Stimulated activated CD4-positive, alpha-beta T cell treated with anti-CD3 and anti-CD28 coated beads, Interleukin-15, amount 100 ng/mL, for 1 hour (primary cell): Measurements from ENCODE around the gene THBS1.

ENCODE experiments used
- DNase-seq, 2 donors: peaks; one replicate each; pipeline ENCODE4 v3.0.0-alpha.2; 2020; ENCODE audit warnings: low read depth in 1 of 2, low spot score in 1 of 2

THBS1 gene

GRCh38 chr15:39602143-39602542 is 21.3 kb downstream of the THBS1 start:
- no peak for DNase-seq

DNA sequence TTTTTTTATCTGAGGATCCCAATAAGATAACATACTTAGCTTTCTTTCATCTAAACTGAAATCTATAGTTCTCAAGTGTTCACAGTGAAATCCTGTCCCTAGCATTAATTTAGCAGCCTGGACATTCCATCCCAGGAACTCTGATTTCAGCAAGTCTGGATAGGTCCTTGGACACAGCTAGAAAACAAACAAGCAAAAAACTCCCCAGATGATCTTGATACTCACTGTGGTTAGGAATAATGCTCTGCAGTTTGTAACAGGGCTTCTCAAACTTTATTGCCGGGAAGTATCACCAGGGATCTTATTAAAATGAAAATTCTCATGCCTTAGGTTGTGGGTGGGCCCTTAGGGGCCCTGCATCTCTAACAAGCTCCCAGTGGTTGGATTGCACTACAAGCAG is 24.3 kb downstream of the THBS1 start:
- no peak for DNase-seq

DNA sequence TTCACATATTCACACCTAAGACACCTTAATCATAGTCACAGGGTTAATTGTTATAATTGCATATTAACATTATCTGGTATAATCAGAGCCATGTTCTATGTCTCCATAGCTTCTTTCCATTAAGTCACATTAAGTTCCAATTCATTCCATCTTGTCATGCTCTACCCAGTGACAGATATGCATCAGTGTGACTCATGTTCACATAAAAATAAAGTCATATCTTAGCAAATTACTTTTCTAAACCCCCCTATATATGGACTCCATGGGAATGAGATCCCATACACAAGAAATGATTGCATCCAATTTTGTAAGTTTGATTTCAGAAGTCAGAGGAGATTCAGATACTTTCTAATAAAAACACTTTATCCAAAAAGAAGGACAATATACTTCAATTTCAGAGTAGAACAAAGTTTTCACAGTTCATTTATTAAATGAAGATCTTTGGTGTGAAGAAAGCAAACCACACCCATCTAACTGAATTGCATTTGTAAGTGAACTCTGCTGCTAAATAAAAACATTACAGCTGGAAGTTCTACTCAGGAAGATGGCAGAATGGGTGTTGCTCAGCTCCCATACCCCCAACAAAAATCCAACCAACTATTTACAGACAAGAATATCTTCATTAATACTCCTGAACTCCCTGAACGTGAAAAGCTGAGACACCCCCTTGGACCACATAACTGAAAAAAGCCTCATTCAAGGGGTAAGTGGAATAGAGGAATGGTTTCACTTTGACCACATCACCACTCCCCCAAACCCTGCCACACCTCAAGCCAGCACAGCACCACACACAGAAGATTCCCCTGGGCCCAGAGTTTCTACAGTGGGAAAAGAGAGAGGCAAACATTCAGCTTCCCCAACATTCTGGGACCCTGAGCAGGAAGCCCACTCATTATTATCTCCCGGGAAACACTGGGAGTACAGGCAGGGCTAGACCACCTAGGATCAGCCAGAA is 27.6 kb downstream of the THBS1 start:
- no peak for DNase-seq

DNA sequence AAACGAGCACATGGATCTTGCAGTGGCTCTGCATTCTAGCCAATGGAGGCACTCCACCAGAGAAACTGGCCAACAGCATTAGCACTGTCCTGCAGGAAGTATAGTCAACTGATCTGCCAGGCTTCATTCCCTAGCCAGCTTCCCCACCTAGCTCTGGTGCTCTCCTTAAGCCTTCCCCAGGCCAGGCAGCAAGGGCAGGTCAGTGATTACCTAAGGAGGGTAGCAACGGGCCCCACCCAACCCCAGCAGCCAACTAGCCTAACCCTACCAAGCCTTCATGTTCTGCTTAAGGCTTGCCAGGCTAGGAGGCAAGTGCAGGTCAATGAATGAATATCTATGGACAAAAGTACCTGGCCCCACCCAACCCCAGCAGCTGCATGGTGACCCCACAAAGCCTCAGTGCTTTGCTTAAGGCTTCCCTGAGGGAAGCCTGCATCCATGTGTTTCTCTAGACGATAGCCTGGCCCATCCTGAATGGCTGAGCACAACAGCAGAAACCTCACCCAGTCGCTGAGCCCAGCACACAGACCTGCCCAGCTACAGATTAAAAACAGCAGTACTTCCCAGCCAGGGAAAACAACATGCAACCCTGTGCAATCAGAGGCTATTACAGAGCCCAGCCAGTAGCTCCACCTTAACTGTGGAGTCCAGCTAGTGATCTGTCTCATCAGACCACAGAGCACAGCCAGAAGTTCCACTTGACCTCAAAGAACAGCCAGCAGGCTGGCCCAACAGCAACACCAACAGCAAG is 28.5 kb downstream of the THBS1 start:
- DNase-seq, result no peak

- DNase-seq, result no peak
Measured at GRCh38 chr15:39610665-39611064, 29.8 kb downstream of the THBS1 start.

DNA sequence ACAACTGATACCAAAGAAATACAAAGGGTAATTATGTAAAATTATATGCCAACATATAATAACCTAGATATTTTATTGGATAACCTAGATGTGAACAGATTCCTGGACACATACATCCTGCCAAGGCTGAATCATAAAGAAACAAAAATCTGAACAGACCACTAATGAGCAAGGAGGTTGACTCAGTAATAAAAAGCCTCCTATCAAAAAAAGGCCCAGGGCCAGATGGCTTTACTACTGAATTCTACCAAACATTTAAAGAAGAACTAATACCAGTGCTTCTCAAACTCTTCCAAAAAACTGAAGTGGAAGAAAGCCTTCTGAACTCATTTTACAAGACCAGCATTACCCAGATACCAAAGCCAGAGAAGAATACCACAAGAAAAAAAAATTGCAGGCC is 32.4 kb downstream of the THBS1 start:
- DNase-seq, result no peak

DNA sequence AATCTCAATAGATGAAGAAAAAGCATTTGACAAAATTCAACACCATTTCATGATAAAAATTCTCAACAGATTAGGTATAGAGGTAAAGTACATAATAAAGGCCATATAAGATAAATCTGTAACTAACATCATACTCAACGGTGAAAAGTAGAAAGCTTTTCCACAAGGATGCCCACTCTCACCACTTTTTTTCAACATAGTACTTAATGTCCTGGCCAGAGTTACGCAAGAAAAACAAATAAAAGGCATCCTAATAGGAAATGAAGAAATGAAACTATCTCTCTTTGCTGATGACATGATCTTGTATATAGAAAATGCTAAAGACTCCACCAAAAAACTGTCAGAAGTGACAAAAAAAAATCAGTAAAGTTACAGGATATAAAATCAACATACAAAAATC is 33.0 kb downstream of the THBS1 start:
- DNase-seq, result no peak

GRCh38 chr15:39616731-39617455 is 36.0 kb downstream of the THBS1 start:
- DNase-seq, result no peak

DNA sequence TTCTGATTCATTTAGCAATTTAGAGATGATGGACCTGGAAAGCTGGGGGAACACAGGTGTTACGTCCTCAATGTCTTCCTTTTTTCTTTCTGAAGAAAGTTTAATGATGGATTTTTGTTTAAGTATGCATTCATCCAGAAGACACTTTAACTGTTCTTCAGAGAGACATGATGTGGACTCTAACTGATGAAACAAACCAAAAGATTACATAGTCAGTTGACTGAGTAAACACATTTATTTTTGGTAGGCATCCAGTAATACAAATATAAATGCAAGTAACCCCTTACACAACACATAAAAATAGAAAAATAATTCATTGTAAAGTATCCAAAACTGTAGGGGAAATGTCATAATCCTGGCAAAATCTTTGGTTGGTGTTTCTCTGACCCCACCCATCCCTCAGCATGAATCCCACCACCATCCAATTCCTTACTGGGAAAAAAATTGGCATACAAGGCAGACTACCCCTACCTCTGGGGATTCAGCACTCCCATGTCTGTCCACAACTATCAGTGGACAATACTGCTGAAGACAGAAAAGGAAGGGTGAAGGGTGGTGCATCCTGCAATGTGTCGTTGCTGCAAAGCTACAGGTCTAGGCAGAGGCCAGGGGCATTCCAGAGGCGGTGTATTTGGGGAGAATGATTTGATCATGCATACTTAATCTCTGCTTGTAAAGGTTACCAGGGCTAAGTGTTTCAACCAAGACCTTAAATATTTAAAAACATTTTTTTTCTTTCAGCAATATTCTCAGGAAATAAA is 37.4 kb downstream of the THBS1 start:
- no peak for DNase-seq

- no peak for DNase-seq
Measured at GRCh38 chr15:39621210-39621609, 40.3 kb downstream of the THBS1 start.

- DNase-seq, result no peak
Measured at GRCh38 chr15:39621976-39622375, 41.1 kb downstream of the THBS1 start.

DNA sequence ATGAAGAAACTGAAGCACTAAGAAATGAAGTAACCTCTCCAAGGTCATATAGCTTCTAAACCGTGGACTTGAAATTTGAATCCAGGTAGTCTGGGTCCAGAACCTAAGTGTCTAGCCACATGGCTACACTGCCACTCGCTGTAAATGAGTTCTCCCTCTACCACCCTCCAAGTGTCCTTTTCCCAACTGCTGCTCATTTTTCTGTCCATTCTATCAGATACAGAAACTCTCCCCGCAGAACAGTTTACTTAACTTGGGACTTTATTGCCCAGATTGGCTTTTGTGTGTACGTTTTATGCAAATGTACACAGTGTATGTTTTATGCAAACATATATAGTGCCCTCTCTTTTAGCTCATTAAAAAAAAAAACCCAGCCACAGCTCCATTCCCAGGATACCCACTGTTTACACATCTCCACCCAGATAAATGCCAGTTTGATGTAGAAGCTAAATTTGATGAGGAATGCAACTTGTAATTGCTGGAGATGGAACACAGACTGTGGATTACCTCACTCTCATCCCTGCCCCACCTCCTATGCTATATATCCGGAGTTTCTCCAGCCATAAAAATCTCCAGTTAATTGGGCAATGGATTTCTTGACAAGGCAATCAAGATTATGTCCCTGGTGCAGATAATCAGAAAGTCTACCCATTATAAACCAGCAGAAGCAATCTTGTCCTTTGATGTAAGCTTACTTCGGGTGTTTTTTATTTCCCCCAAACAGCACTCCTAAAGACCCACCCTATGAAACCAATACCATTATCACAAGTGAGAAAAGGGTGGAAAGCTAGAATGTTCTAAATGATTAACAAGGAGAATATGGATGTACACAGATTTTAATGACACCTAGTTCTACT is 42.0 kb downstream of the THBS1 start:
- DNase-seq, result no peak

- DNase-seq, result no peak
Measured at GRCh38 chr15:39623529-39623931, 42.7 kb downstream of the THBS1 start.

DNA sequence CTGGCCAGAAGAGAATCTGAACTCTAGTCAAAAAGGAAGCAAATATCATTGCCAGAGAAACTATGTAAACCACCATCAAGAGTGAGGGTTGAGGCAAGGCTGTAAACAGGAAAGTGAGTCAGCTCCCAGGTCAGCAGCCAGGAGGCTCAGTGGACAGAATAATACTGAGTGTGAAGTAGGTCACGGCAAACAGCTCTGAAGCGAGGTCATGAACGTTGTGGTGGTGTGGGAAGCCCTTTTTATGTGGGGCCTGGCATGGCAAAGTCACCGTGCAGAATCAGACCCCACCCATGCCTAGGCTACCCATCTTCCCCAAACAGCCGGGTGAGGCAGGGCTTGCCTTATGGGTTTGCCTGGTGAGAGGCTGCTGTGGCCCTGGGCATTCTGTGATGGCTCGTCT is 43.9 kb downstream of the THBS1 start:
- DNase-seq, result peak in 1 of 2 donors; percentile 45

DNA sequence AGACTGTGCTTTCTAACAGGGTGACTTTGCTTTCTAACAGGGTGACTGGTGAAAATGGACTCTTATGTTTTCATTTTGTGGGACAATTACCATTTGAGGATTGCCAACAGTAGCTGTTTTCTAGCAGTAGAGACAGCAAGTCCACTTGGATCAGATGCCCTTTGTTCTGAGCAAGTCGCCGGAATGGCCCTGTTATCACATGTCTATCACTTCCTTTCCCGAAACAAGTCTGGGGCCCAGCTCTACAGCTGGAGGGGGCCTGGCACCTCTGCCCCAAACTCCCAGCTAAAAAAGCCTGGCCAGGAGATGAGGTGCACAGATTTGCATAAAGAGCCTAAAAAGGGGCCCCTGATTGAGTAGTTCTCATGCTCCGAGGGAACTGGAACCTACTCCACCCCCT is 44.6 kb downstream of the THBS1 start:
- DNase-seq, result no peak

DNA sequence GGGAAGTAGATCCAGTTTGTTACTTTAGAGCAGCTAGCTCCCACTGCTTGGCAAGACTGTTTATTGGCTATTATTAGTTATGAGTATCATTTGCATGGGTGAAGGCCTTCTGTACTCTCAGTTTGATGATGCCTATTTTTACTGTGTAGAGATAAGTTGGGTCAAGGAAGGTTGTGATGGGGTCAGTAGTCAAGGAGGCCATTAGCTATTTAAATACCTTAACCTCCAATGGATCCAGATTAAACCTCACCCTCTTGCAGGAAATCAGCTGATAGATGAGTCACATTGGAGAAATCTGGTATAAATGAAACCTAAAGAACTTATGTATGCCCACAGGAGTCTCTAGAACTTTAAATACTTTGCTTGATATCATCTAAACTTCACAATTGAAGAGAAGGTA is 45.0 kb downstream of the THBS1 start:
- no peak for DNase-seq

DNA sequence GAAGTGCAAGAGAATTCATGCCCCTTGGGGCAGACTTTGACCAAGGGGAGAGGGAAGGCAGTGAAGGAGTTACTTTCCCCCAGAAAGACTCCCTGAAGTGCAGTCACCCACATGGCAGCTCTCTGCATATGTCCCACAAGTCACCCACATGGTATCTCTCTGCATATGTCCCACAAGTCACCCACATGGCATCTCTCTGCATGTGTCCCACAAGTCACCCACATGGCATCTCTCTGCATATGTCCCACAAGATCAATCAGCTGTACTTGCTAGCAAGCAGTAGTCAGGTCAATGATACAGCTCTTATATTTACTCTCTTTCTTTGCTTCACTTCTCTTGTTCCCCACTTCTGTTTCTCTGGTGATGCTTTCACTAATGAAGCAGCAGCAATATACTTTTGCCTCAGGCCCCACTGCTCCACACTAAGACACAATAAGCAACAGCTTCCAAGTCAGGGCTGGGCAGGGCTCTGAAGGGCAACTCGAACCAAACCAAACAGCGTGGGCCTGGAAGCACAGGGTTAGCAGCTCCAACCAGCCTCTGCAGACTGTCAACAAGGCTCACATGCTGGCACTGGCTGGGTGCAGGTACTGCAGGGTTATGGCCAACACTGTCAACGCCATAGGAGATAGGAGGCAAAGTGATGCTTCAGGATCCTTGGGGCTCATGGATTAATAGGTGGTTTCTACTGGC is 46.7 kb downstream of the THBS1 start:
- DNase-seq, result no peak

- DNase-seq, result no peak
Measured at GRCh38 chr15:39628144-39628508, 47.2 kb downstream of the THBS1 start.

DNA sequence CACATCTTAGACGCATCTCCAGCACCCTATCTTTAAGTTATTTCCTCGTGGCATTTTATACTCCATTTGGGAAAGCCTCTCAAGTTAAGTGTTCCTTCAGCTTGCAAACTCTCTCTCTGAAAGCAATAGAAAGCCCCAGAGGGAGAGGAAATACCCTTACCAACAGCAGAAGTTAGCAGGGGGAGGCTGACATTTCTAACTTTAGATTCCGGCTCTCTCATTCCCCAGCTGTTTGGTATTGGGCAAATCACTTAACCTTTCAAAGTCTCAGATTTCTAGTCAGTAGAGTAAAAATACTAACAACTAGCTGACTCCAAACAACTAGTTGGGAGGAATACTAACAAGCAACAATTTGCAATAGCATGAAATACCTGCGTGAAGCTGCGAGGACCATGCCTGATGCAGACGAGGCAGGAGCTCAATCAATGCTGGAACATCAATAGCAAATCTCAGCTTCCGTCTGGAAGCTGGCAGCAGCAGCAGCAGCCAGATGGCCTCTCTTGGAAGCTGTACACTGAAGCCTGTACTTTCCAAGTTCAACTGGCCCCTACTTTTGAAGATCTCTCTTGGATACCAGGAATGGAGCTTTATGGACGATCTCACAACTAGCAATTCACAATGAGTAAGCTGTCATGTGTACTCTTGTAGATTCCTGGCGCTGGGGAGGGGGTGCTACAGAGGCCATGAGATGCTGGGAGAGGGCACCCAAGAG is 47.8 kb downstream of the THBS1 start:
- DNase-seq, result no peak
